Parathyroid adenoma (tissue), 2 donors: ENCODE results near the gene UBAC1.
"Not testable (repeated sequence)": the region's sequence is repeated elsewhere in the genome, so short reads cannot be mapped to it uniquely, and the experiment has no call there.

ENCODE experiments used
- H2AFZ ChIP-seq: fragments of 300-600 bp; sonication (generic); one replicate; pipeline ENCODE4 v1.7.0; 2017; ENCODE audit warnings: antibody characterized with exemption, mild to moderate bottlenecking
- H3K27ac ChIP-seq: fragments of 300-600 bp; sonication (generic); one replicate; pipeline ENCODE4 v1.7.0; 2017
- H3K27me3 ChIP-seq: fragments of 300-600 bp; sonication (generic); one replicate; pipeline ENCODE4 v1.7.0; 2017; ENCODE audit warnings: low read length; ENCODE audit not compliant: control insufficient read depth, insufficient read depth
- H3K36me3 ChIP-seq: fragments of 300-600 bp; sonication (generic); one replicate; pipeline ENCODE4 v1.7.0; 2017; ENCODE audit warnings: low read length; ENCODE audit not compliant: control insufficient read depth, insufficient read depth
- H3K4me1 ChIP-seq: fragments of 300-600 bp; sonication (generic); one replicate; pipeline ENCODE4 v1.7.0; 2017; ENCODE audit warnings: control low read depth
- H3K4me2 ChIP-seq: fragments of 300-600 bp; sonication (generic); one replicate; pipeline ENCODE4 v1.7.0; 2017; ENCODE audit warnings: low read length
- H3K4me3 ChIP-seq: fragments of 300-600 bp; sonication (generic); one replicate; pipeline ENCODE4 v1.7.0; 2017; ENCODE audit warnings: low read depth, low read length
- H3K79me2 ChIP-seq: fragments of 300-600 bp; sonication (generic); one replicate; pipeline ENCODE4 v1.7.0; 2017; ENCODE audit warnings: control low read depth
- H3K9ac ChIP-seq: fragments of 300-600 bp; sonication (generic); one replicate; pipeline ENCODE4 v1.7.0; 2017; ENCODE audit warnings: mild to moderate bottlenecking
- H3K9me3 ChIP-seq: fragments of 300-600 bp; sonication (generic); one replicate; pipeline ENCODE4 v1.7.0; 2017; ENCODE audit warnings: low read length; ENCODE audit not compliant: control insufficient read depth
- CTCF ChIP-seq: fragments of 300-600 bp; sonication (generic); IDR thresholded peaks from one replicate; pipeline ENCODE4 v1.7.0; 2017; ENCODE audit warnings: antibody characterized with exemption, mild to moderate bottlenecking
- donor health status: primary hyperparathyroidism.

The UBAC1 gene

GRCh38 chr9:135895202-135895848 is 65.8 kb downstream of the UBAC1 start:
- no peak for TF ChIP-seq CTCF
- H3K27me3 ChIP-seq = no peaks in the 10 kb centered on the region
- no peak overlapping the region for H3K27ac ChIP-seq
- H3K4me2 ChIP-seq = no peak overlapping the region
- H2AFZ ChIP-seq = no peak overlapping the region
- H3K9ac ChIP-seq = no peak overlapping the region
- H3K79me2 ChIP-seq = peaks cover 35% of the 10 kb centered on the region
- H3K4me3 ChIP-seq = no peak overlapping the region
- H3K9me3 ChIP-seq = no peaks in the 10 kb centered on the region
- H3K36me3 ChIP-seq = no peaks in the 10 kb centered on the region
- no peaks in the 10 kb centered on the region for H3K4me1 ChIP-seq

- no peaks in the 10 kb centered on the region for H3K36me3 ChIP-seq
- H3K9ac ChIP-seq = no peak overlapping the region
- no peak for TF ChIP-seq CTCF
- H2AFZ ChIP-seq = no peak overlapping the region
- no peaks in the 10 kb centered on the region for H3K27me3 ChIP-seq
- H3K4me3 ChIP-seq = no peak overlapping the region
- no peaks in the 10 kb centered on the region for H3K9me3 ChIP-seq
- H3K79me2 ChIP-seq = peaks cover 43% of the 10 kb centered on the region
- H3K4me1 ChIP-seq = no peaks in the 10 kb centered on the region
- no peak overlapping the region for H3K27ac ChIP-seq
- H3K4me2 ChIP-seq = no peak overlapping the region
Observed at GRCh38 chr9:135893104-135893503, 68.1 kb downstream of the UBAC1 start.

GRCh38 chr9:135892327-135892726 is 68.8 kb downstream of the UBAC1 start:
- H3K4me1 ChIP-seq, H3K4me3 ChIP-seq, H3K9ac ChIP-seq, H2AFZ ChIP-seq, H3K27me3 ChIP-seq, H3K4me2 ChIP-seq, H3K27ac ChIP-seq, H3K36me3 ChIP-seq, H3K9me3 ChIP-seq: not testable (repeated sequence)
- H3K79me2 ChIP-seq = peaks cover 46% of the 10 kb centered on the region

GRCh38 chr9:135891027-135891631 is 70.0 kb downstream of the UBAC1 start:
- Histone ChIP-seq H3K9me3 (no peaks in the 10 kb centered on the region), H3K79me2 (peaks cover 48% of the 10 kb centered on the region), H3K9ac (no peak overlapping the region), H3K4me1 (no peaks in the 10 kb centered on the region), H3K27me3 (no peaks in the 10 kb centered on the region), H3K4me2 (no peak overlapping the region), H3K27ac (no peak overlapping the region), H3K4me3 (no peak overlapping the region), H3K36me3 (no peaks in the 10 kb centered on the region), H2AFZ (no peak overlapping the region)
- TF ChIP-seq CTCF = no peak

- H3K9ac ChIP-seq = no peak overlapping the region
- H3K4me1 ChIP-seq = no peaks in the 10 kb centered on the region
- H3K4me3 ChIP-seq = no peak overlapping the region
Observed at GRCh38 chr9:135890190-135891026, 70.8 kb downstream of the UBAC1 start.

More at GRCh38 chr9:135890190-135891026, 70.8 kb downstream of the UBAC1 start:
- H3K4me2 ChIP-seq = no peak overlapping the region
- H3K36me3 ChIP-seq = no peaks in the 10 kb centered on the region
- no peak overlapping the region for H3K27ac ChIP-seq
- H3K9me3 ChIP-seq = no peaks in the 10 kb centered on the region
- no peak for TF ChIP-seq CTCF
- peaks cover 49% of the 10 kb centered on the region for H3K79me2 ChIP-seq
- no peak overlapping the region for H2AFZ ChIP-seq
- no peaks in the 10 kb centered on the region for H3K27me3 ChIP-seq
